Globus pallidus (tissue), 1 donor: ENCODE results near the gene DDX31.

Source experiments
- DNase-seq: peaks from one replicate; pipeline ENCODE4 v3.0.0-alpha.2; 2015; ENCODE audit warnings: low spot score

Gene DDX31

GRCh38 chr9:132595319-132595718 lies 74.5 kb downstream of the DDX31 start:
- no peak for DNase-seq

GRCh38 chr9:132594412-132594811 lies 75.4 kb downstream of the DDX31 start:
- no peak for DNase-seq

GRCh38 chr9:132592451-132592850 lies 77.3 kb downstream of the DDX31 start:
- DNase-seq = no peak

DNA sequence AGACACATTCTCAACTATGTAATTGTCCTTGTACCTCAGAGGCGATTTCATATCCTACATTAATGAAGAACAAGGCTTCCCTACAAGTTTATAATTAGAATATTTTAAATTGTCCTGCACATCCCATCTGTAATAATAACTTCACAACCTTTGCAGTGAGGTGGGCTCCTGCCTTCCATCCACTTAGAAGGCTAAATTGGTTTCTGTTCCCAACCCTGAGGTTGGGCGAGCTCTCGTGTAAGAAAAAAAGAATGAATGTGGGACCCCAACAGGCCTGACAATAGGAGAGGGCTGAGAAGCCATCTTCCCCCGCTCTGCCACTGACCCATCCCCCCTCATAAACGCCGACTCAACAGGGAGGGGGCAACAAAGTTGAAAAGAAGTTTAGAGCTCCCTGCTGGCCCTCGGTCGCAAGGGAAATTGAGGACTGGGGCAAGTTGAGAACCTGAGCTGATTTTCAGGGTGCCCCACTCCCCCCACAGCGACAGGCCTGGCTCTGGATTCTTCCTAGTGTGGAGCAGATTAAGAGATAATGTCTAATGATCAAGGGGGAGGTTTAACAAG lies 78.0 kb downstream of the DDX31 start:
- DNase-seq = no peak

DNA sequence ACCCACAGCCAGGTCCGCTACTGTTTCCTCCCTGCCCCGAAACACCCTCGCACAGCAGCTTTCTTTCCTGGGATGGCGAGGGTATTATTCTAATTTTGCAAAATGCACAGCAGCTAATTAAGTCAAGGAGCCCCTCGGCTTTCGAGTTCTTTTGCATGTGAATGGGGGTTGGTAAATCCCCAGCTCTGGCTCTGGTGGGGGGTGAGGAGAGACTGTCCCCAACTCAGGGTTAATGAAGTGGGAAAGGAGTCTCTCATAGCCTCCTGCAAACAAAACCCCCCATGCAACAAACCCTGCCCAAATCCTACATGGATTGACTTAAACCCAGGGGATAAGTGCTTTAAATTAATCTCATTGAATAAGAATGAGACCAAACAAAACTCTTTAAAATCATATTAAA lies 78.5 kb downstream of the DDX31 start:
- DNase-seq = no peak

DNA sequence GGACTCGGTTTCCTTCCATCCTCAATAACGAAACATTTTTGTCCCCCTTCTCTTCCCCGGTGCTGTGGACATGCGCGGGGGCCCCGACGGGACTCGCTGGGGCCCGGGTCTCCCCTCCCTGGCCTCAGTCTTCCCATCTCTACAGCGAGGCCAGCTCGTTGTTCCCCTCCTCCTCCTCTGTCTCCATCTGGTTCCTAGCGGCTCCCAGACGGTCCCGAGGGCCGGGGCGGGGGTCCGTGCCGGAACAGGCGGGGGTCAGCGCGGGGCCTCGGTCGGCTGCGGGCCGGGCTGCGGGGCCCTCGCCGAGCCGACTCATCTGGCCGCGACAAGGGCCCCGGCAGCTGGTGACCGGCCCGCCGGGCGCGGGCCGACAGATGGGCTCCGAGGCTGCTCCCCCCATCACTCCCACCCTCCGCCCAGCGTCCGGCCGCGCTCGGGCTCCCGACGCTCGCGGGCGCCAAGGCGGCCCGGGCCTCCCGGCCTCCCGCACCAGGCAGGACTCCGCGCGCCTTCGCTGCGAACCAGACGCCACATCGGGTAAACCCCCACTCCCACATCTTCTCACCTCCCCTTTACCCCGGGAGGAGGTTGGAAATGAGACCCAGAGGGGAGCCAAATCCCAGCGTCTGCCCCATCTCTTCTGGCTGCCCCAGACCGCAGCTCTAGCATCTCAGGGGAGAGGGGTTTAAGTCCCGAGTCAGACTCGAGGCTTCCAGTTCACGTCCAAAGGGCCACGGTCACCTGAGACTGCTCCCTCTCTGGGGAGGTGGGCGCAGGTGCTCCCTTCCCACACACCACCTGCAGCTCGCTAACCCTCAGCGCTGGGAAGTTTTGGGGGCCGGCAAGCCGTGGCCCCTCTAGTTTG lies 79.2 kb downstream of the DDX31 start:
- DNase-seq = no peak

- DNase-seq = no peak
Observed at GRCh38 chr9:132590037-132590317, 79.8 kb downstream of the DDX31 start.

GRCh38 chr9:132589148-132590036 lies 80.4 kb downstream of the DDX31 start:
- DNase-seq = no peak

- no peak for DNase-seq
Observed at GRCh38 chr9:132588501-132589147, 81.2 kb downstream of the DDX31 start.

- no peak for DNase-seq
Observed at GRCh38 chr9:132588098-132588497, 81.7 kb downstream of the DDX31 start.

- no peak for DNase-seq
Observed at GRCh38 chr9:132587592-132587955, 82.2 kb downstream of the DDX31 start.

- DNase-seq = no peak
Observed at GRCh38 chr9:132586830-132587591, 82.8 kb downstream of the DDX31 start.

DNA sequence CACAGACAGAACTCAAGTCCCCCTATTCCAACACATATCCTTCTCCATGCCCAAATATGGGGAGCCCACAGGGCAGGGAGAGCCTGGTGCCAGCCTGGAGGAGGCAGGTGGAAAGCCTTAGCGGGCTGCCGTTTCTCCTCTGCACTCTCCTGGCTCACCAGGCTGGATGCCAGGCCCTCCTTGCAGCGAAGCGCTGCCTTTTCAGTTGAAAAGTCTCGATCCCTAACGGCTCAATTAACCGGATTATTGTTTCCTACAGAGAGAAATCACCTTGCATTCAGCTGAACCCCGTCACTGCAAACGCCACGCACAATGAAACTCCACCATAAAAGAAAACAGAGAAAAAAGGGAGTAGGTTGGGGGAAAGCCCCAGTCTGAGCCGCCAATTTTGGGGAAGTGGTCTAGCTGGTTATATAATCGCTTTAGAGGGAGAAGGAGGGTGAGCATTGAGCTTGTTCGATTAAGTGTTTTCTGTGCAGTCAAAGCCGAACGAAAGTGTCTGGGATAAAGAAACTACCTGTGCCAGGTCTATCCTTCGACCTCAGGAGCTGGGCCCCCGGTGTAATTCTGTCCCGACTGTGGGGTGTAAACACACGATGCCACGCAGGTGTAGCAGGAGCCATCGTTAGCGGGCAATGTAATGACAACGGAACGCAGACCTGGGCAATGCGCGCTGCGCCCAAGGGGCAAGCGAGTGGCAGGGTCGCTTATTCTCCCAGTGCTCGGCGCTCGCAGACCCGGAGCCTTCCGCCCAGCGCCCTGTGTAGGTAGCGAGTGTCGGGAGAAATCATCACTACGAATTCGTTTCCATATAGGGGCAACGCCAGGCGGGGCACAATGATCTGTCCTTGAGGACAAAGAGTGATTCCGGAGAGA lies 83.6 kb downstream of the DDX31 start:
- DNase-seq = no peak

GRCh38 chr9:132584601-132585560 lies 84.9 kb downstream of the DDX31 start:
- DNase-seq = no peak

DNA sequence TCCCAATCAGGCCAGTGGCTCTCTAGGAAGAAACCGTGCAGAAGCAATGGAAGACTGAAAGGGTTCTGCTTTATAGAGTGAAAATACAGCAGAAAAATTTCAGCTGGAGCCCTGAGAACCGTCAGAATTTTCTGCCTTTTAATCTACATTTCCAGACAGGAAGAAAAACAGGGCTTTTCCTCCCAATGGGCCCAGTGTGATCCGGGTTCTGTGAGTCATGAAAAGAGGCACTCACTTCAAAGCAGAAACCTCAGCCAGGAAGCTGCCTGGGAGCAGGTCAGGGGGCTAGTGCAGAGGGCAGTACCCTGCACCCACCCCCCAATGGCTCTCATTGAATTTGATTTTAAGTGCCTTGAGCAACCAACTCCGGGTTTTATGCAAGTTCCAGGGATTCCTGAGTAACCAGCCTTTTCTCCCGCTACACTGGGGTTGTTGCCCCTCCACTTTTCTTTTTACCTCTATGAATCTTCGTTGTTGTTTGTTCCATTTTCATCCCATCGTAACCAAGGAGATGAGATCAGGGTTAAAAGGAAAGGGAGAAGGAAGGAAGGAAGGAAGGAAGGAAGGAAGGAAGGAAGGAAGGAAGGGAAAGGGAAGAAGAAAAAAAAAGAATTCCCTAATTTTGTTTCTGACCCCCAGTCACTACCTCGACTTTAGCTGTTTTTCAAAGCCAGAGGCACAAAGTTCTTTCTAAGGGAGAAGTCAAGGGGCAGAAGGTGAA lies 86.0 kb downstream of the DDX31 start:
- DNase-seq = no peak

GRCh38 chr9:132582786-132583583 lies 86.8 kb downstream of the DDX31 start:
- no peak for DNase-seq

GRCh38 chr9:132582276-132582785 lies 87.5 kb downstream of the DDX31 start, which contains the start of gene BARHL1:
Gene BARHL1 (plus strand): TSS chr9:132582606. CDS start chr9:132582798, 192 bp downstream.
- DNase-seq = no peak

DNA sequence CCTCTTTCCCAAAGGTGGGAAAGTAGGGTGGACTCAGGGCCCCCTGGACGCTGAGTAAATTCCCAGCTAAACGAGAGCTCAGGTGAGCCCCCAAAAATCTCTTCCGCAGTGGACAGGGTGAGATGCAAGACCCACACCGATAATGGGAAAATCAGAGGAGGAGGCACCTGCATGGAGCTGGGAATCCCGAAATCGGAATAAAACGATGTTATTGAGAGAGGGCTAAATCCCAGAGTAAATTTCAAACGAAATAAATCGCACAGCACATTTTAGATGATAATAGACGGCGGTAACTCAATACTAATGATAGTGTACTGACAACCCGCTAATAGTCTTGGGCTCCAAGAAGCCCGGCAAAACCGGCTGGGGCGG lies 90.4 kb downstream of the DDX31 start:
- no peak for DNase-seq
